Loucy (cell line): Measurements from ENCODE around the gene EOMES.

Experiments
- EZH2phosphoT487 ChIP-seq: fragments of 200-600 bp; IDR thresholded peaks from 2 replicates; pipeline ENCODE4 v1.6.1; 2018; ENCODE audit warnings: antibody characterized with exemption, mild to moderate bottlenecking, moderate library complexity, borderline replicate concordance
- TF ChIP-seq, protein P1 (sequence below): fragments of 200-600 bp; sonication (generic); conservative IDR thresholded peaks from 2 replicates; pipeline ENCODE4 v1.5.1; 2014; ENCODE audit warnings: mild to moderate bottlenecking, antibody characterized with exemption, low read length

DNA sequence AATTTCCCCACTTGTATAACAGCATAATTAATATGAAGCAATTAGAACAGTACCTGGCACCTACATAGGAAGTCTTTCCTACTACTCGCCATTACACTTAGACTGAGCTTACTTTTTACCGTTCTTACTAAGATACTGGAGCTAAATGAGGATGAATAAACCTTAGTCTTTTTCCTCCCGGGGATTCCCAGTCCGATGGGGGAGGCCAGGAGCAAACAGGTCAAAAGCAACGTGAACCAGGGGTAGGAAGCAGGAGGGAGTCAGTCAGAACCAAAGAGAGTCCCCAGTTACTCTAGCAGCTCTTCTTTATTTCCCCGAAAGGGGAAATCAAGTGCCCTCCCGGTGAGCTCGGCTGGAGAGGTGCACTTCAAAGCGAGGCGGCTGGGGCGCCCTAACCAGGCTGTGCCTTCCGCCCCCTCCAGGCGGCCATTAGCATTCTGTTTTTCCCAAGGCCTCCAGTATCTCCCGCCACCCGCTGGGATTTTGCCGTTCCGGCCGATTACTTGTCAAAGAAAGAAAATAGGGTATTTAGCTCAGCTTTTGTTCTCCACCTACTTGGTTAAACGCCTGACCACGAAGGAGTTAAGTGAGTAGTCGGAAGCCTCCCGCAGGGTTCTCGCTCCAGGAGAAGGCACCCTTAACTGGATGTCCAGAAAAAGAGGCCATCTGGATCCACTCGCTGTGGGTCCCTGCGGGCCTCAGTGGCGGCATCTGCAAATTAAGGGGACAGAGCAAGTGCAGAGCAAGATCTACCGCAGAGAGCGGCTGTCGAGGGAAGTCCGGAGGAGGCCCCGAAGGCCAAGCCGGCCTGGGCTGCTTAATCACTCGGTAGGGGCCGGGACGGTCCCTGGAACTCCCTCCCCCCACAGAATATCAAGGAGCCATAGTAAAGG, 6.3 kb upstream of the EOMES start:
- TF ChIP-seq, protein P1, sequence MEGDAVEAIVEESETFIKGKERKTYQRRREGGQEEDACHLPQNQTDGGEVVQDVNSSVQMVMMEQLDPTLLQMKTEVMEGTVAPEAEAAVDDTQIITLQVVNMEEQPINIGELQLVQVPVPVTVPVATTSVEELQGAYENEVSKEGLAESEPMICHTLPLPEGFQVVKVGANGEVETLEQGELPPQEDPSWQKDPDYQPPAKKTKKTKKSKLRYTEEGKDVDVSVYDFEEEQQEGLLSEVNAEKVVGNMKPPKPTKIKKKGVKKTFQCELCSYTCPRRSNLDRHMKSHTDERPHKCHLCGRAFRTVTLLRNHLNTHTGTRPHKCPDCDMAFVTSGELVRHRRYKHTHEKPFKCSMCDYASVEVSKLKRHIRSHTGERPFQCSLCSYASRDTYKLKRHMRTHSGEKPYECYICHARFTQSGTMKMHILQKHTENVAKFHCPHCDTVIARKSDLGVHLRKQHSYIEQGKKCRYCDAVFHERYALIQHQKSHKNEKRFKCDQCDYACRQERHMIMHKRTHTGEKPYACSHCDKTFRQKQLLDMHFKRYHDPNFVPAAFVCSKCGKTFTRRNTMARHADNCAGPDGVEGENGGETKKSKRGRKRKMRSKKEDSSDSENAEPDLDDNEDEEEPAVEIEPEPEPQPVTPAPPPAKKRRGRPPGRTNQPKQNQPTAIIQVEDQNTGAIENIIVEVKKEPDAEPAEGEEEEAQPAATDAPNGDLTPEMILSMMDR = no peak
- TF ChIP-seq EZH2phosphoT487 = no peak
